IMR-90 (cell line): ENCODE results near the gene MAP10. TPM values are rescaled to one million over a fixed set of nuclear protein-coding genes. Genes with fewer than 3 reads are reported as not detected.

ENCODE experiments used
- ATAC-seq: fragments of 200-7000 bp; cut with Tn5 transposase; 2 replicates; pipeline ENCODE4 v1.9.1; 2020; ENCODE audit warnings: low read depth, mild to moderate bottlenecking, moderate library complexity
- BruUV-seq: library from RNA; stranded (reverse); fragments of 400-500 nt; replicated peaks from 2 replicates; lab custom pipeline; 2021; lab: Mats Ljungman, UMichigan
- CTCF ChIA-PET: fragments of 300-600 bp; formaldehyde crosslinking; extraction: SDS; loops from one replicate; lab custom pipeline; 2021; ENCODE audit warnings: antibody characterized with exemption; lab: Yijun Ruan, JAX
- POLR2A ChIA-PET: fragments of 300-600 bp; sonication (Branson Sonifier 250); formaldehyde crosslinking; loops from one replicate; lab custom pipeline; 2022; ENCODE audit warnings: antibody characterized with exemption; ENCODE audit not compliant: unreplicated experiment; lab: Charles Lee
- DNase-seq: peaks from one replicate; pipeline ENCODE4 v3.0.0; 2013
- H2AFZ ChIP-seq: replicated peaks from 2 replicates; pipeline ENCODE3; 2013; ENCODE audit warnings: low read length, mild to moderate bottlenecking; ENCODE audit not compliant: poor library complexity
- H2AK5ac ChIP-seq: 2 replicates; pipeline ENCODE4 v1.6.1; 2013; ENCODE audit warnings: low read depth, low read length, inconsistent platforms
- H2AK9ac ChIP-seq: replicated peaks from 2 replicates; pipeline ENCODE3; 2013; ENCODE audit warnings: mild to moderate bottlenecking, low read depth, low read length, moderate library complexity; ENCODE audit not compliant: poor library complexity
- H2BK120ac ChIP-seq: 2 replicates; pipeline ENCODE4 v1.6.1; 2013; ENCODE audit warnings: low read depth, low read length, inconsistent platforms
- H2BK15ac ChIP-seq: 3 replicates; pipeline ENCODE4 v1.6.1; 2013; ENCODE audit warnings: low read depth, low read length, inconsistent platforms
- H2BK20ac ChIP-seq: 2 replicates; pipeline ENCODE4 v1.6.1; 2013; ENCODE audit warnings: low read depth, mild to moderate bottlenecking, inconsistent platforms, low read length, moderate library complexity
- H2BK5ac ChIP-seq: 2 replicates; pipeline ENCODE4 v1.6.1; 2013; ENCODE audit warnings: mild to moderate bottlenecking, low read depth, low read length, inconsistent platforms; ENCODE audit not compliant: poor library complexity, severe bottlenecking
- H3K14ac ChIP-seq: replicated peaks from 2 replicates; pipeline ENCODE4 v1.6.1; 2013; ENCODE audit warnings: low read depth, low read length, inconsistent platforms
- H3K18ac ChIP-seq: 2 replicates; pipeline ENCODE4 v1.6.1; 2013; ENCODE audit warnings: low read depth, low read length, control low read depth
- H3K23ac ChIP-seq: 2 replicates; pipeline ENCODE4 v1.6.1; 2013; ENCODE audit warnings: low read depth, low read length, inconsistent platforms
- H3K27ac ChIP-seq: 2 replicates; pipeline ENCODE4 v1.5.1; 2013; ENCODE audit warnings: mild to moderate bottlenecking, control low read depth, low read length; ENCODE audit not compliant: insufficient read depth
- H3K27me3 ChIP-seq: 2 replicates; pipeline ENCODE4 v1.6.1; 2013; ENCODE audit warnings: low read length; ENCODE audit not compliant: control insufficient read depth, insufficient read depth
- H3K36me3 ChIP-seq: 2 replicates; pipeline ENCODE4 v1.6.1; 2013; ENCODE audit warnings: low read length, mixed read lengths; ENCODE audit not compliant: control insufficient read depth, insufficient read depth
- H3K4ac ChIP-seq: 2 replicates; pipeline ENCODE4 v1.6.1; 2013; ENCODE audit warnings: low read depth, low read length, inconsistent platforms
- H3K4me1 ChIP-seq: 2 replicates; pipeline ENCODE4 v1.6.1; 2013; ENCODE audit warnings: low read length, mixed read lengths; ENCODE audit not compliant: control insufficient read depth, insufficient read depth
- H3K4me2 ChIP-seq: 2 replicates; pipeline ENCODE4 v1.6.1; 2013; ENCODE audit warnings: low read depth, mild to moderate bottlenecking, control low read depth, low read length, moderate library complexity
- H3K4me3 ChIP-seq: 2 replicates; pipeline ENCODE4 v1.5.1; 2013; ENCODE audit warnings: low read depth, mild to moderate bottlenecking, control low read depth, low read length, moderate library complexity; ENCODE audit not compliant: insufficient read depth
- H3K56ac ChIP-seq: 2 replicates; pipeline ENCODE4 v1.6.1; 2013; ENCODE audit warnings: low read length, inconsistent platforms; ENCODE audit not compliant: insufficient read depth; ENCODE audit errors: extremely low read depth
- H3K79me1 ChIP-seq, 2 experiments: 2 replicates each; pipeline ENCODE4 v1.6.1; 2013; ENCODE audit warnings: low read length in 2 of 2, inconsistent platforms in 1 of 2, low read depth in 1 of 2
- H3K9ac ChIP-seq: 2 replicates; pipeline ENCODE4 v1.6.1; 2013; ENCODE audit warnings: low read depth, low read length, control low read depth
- H3K9me1 ChIP-seq: 2 replicates; pipeline ENCODE4 v1.6.1; 2013; ENCODE audit warnings: low read length, inconsistent platforms; ENCODE audit not compliant: insufficient read depth
- H3K9me3 ChIP-seq: 2 replicates; pipeline ENCODE4 v1.6.1; 2013; ENCODE audit warnings: low read length; ENCODE audit not compliant: control insufficient read depth, insufficient read depth
- H4K20me1 ChIP-seq: 2 replicates; pipeline ENCODE4 v1.6.1; 2013; ENCODE audit warnings: low read length, inconsistent platforms; ENCODE audit not compliant: insufficient read depth
- H4K5ac ChIP-seq: 2 replicates; pipeline ENCODE4 v1.6.1; 2013; ENCODE audit warnings: mild to moderate bottlenecking, low read depth, low read length, control low read depth
- H4K8ac ChIP-seq, 2 experiments: 2 replicates each; pipeline ENCODE4 v1.6.1; 2013; ENCODE audit warnings: low read depth in 2 of 2, low read length in 2 of 2, control low read depth in 1 of 2, inconsistent platforms in 1 of 2
- H4K91ac ChIP-seq: 2 replicates; pipeline ENCODE4 v1.6.1; 2013; ENCODE audit warnings: low read depth, low read length, inconsistent platforms; ENCODE audit not compliant: insufficient read depth
- BHLHE40 ChIP-seq: fragments of 150-350 bp; IDR thresholded peaks from 2 replicates; pipeline ENCODE4 v1.6.1; 2016; ENCODE audit warnings: mild to moderate bottlenecking, low read depth, low read length
- CEBPB ChIP-seq: IDR thresholded peaks from 2 replicates; pipeline ENCODE4 v1.6.1; 2012; ENCODE audit warnings: low read depth, low read length, improper control_type of control experiment
- CHD1 ChIP-seq: IDR thresholded peaks from 2 replicates; pipeline ENCODE4 v1.6.1; 2012; ENCODE audit warnings: low read depth, low read length, improper control_type of control experiment
- FOS ChIP-seq: fragments of 150-350 bp; IDR thresholded peaks from 2 replicates; pipeline ENCODE4 v1.6.1; 2016; ENCODE audit warnings: low read depth, low read length
- MAFK ChIP-seq: IDR thresholded peaks from 2 replicates; pipeline ENCODE4 v1.6.1; 2012; ENCODE audit warnings: low read depth, low read length, improper control_type of control experiment
- MXI1 ChIP-seq: IDR thresholded peaks from 2 replicates; pipeline ENCODE4 v1.6.1; 2012; ENCODE audit warnings: low read depth, mild to moderate bottlenecking, low read length, moderate library complexity, borderline replicate concordance
- NFE2L2 ChIP-seq: fragments of 150-350 bp; IDR thresholded peaks from 2 replicates; pipeline ENCODE4 v1.6.1; 2016; ENCODE audit warnings: low read depth, mild to moderate bottlenecking, low read length
- POLR2A ChIP-seq: IDR thresholded peaks from 2 replicates; pipeline ENCODE4 v1.6.1; 2012; ENCODE audit warnings: mild to moderate bottlenecking, low read depth, low read length
- RAD21 ChIP-seq: IDR thresholded peaks from 2 replicates; pipeline ENCODE4 v1.6.1; 2012; ENCODE audit warnings: low read length, improper control_type of control experiment
- RCOR1 ChIP-seq: IDR thresholded peaks from 2 replicates; pipeline ENCODE4 v1.6.1; 2012; ENCODE audit warnings: mild to moderate bottlenecking, low read length, improper control_type of control experiment; ENCODE audit not compliant: insufficient replicate concordance
- SMC3 ChIP-seq: fragments of 150-350 bp; IDR thresholded peaks from 2 replicates; pipeline ENCODE4 v1.6.1; 2016; ENCODE audit warnings: low read depth, mild to moderate bottlenecking, antibody characterized with exemption, low read length, moderate library complexity
- WGBS, 2 experiments: methylation state at CpG; one replicate each; pipeline versions ENCODE4 v1.1.5 to v1.1.7; 2013; ENCODE audit warnings: missing lambda C conversion rate in 2 of 2; ENCODE audit not compliant: insufficient read length in 1 of 2; ENCODE audit errors: extremely low coverage in 2 of 2; 5-methylcytosine and 5-hydroxymethylcytosine counted together
- dilution Hi-C: fragments of 300-500 bp; cut with HindIII; formaldehyde crosslinking; loops from one replicate; pipeline ENCODE4 v1.14.3; 2018; ENCODE audit warnings: low sequenced_read_pairs; ENCODE audit not compliant: unreplicated experiment
- in situ Hi-C: fragments of 300-500 bp; cut with MboI; formaldehyde crosslinking; loops from 3 replicates; pipeline ENCODE4 v1.14.3; 2019; ENCODE audit warnings: low sequenced_read_pairs, inconsistent platforms, mixed read lengths
- intact Hi-C: fragments of 100-400 bp; cut with micrococcal nuclease; formaldehyde crosslinking; loops from 2 replicates; pipeline ENCODE4 v1.10.0; 2022
- polyA plus RNA-seq, 3 experiments: library from polyadenylated mRNA; depleted of rRNA; stranded (reverse); fragments of >200 nt; gene quantifications; 2 replicates each; pipeline ENCODE4 v1.2.3, GENCODE V29; 2012; ENCODE audit warnings: low replicate concordance in 1 of 3
- total RNA-seq: library from RNA; depleted of rRNA; stranded (reverse); fragments of >200 nt; gene quantifications from 2 replicates; pipeline ENCODE4 v1.2.3, GENCODE V29; 2012
- TF ChIP-seq, protein P1 (sequence below): conservative IDR thresholded peaks from 2 replicates; pipeline ENCODE4 v1.5.1; 2012; ENCODE audit warnings: mild to moderate bottlenecking, low read depth, low read length, improper control_type of control experiment

Gene MAP10
- total and polyA plus RNA-seq, 2 of the 4 experiments (the other 2 are of a cell fraction): 1.0 to 1.1 TPM

DNA sequence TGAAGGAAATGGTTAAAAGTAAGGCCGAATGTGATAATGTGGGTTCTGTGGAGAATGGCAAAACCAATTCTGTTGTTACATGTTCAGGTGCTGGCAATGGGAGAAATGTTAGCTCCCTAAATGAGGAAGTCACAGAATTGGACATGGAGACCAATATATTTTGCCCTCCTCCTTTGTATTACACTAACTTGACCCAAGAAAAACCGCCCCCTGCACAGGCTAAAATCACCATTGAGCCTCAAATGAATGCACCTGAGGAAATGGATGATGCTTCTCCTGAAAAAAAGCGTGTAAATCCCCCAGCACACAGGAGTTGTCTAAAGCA is 932 bp downstream of the MAP10 start:
- CTCF ChIA-PET: no interaction called here
- Histone ChIP-seq H3K56ac (no peak overlapping the region), H4K91ac (no peak overlapping the region), H3K27me3 (no peaks in the 10 kb centered on the region), H3K36me3 (no peaks in the 10 kb centered on the region), H2AK9ac (no peak overlapping the region), H3K9me1 (peaks cover 4% of the 10 kb centered on the region; the same call in 1 of the 2 replicates), H3K79me1 (peaks cover 0 to 8% of the 10 kb centered on the region in 2 experiments; a peak in 2 of 4 replicates), H3K4me3 (peak overlapping the region; percentile 55), H2AFZ (peak overlapping the region; percentile 94), H3K18ac (no peak overlapping the region), H2AK5ac (no peak overlapping the region), H2BK15ac (no peak overlapping the region), H3K4me2 (peak overlapping the region; percentile 81), H3K14ac (no peak overlapping the region), H3K27ac (no peak overlapping the region), H3K4ac (no peak overlapping the region), H4K20me1 (no peaks in the 10 kb centered on the region), H3K9me3 (no peaks in the 10 kb centered on the region), H4K8ac (peak overlapping the region; percentile 94 to 96; a peak in 2 of 4 replicates), H2BK5ac (no peak overlapping the region), H2BK20ac (no peak overlapping the region), H3K23ac (no peak overlapping the region), H3K4me1 (peaks cover 4% of the 10 kb centered on the region; the same call in 1 of the 2 replicates), H3K9ac (peak overlapping the region; percentile 1; the same call in 1 of the 2 replicates), H2BK120ac (no peak overlapping the region), H4K5ac (peak overlapping the region; percentile 80)
- no peak for ATAC-seq
- in situ Hi-C loops: no loop called here
- WGBS, 2 experiments: no CpG with 5 or more reads among the region's 3 CpGs
- dilution Hi-C loops: no loop called here
- POLR2A ChIA-PET: no interaction called here
- DNase-seq: no peak
- intact Hi-C loops: no loop called here
- no TSS peak for BruUV-seq
- no peak for TF ChIP-seq BHLHE40
- no peak for TF ChIP-seq RAD21
- no peak for TF ChIP-seq POLR2A
- no peak for TF ChIP-seq MXI1
- TF ChIP-seq, protein P1, sequence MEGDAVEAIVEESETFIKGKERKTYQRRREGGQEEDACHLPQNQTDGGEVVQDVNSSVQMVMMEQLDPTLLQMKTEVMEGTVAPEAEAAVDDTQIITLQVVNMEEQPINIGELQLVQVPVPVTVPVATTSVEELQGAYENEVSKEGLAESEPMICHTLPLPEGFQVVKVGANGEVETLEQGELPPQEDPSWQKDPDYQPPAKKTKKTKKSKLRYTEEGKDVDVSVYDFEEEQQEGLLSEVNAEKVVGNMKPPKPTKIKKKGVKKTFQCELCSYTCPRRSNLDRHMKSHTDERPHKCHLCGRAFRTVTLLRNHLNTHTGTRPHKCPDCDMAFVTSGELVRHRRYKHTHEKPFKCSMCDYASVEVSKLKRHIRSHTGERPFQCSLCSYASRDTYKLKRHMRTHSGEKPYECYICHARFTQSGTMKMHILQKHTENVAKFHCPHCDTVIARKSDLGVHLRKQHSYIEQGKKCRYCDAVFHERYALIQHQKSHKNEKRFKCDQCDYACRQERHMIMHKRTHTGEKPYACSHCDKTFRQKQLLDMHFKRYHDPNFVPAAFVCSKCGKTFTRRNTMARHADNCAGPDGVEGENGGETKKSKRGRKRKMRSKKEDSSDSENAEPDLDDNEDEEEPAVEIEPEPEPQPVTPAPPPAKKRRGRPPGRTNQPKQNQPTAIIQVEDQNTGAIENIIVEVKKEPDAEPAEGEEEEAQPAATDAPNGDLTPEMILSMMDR: no peak
- TF ChIP-seq MAFK: no peak
- TF ChIP-seq RCOR1: no peak
- TF ChIP-seq NFE2L2: no peak
- TF ChIP-seq CEBPB: no peak
- no peak for TF ChIP-seq FOS
- no peak for TF ChIP-seq CHD1
- TF ChIP-seq SMC3: no peak
